GOT3 (cell line): ENCODE data around the gene BCO2.
"Not testable (repeated sequence)": the region's sequence is repeated elsewhere in the genome, so short reads cannot be mapped to it uniquely, and the experiment has no call there.

Experiments used
- DNase-seq: peaks from one replicate; lab custom pipeline; 2025; ENCODE audit warnings: mixed read lengths; lab: John Stamatoyannopoulos, UW

BCO2 gene

GRCh38 chr11:112174789-112175598 is at the start of gene BCO2:
TSS of gene BCO2 (plus strand) at chr11:112175512. CDS start at chr11:112175602, 90 bp downstream.
- DNase-seq: no peak

GRCh38 chr11:112127056-112127455 is 48.3 kb upstream of the BCO2 start:
- no peak for DNase-seq

GRCh38 chr11:112128483-112129121 is 46.7 kb upstream of the BCO2 start:
- no peak for DNase-seq

- DNase-seq: no peak
These were observed 45.7 kb upstream of the BCO2 start for GRCh38 chr11:112129656-112130055.

- DNase-seq: no peak
These were observed 42.6 kb upstream of the BCO2 start for GRCh38 chr11:112132737-112133136.

GRCh38 chr11:112134473-112134872 is 40.8 kb upstream of the BCO2 start:
- DNase-seq: no peak

- DNase-seq: no peak
These were observed 31.7 kb upstream of the BCO2 start for GRCh38 chr11:112143597-112143996.

GRCh38 chr11:112150517-112150916 is 24.8 kb upstream of the BCO2 start:
- DNase-seq: no peak

- DNase-seq: no peak
These were observed 19.0 kb upstream of the BCO2 start for GRCh38 chr11:112156153-112156955.

- DNase-seq: no peak
These were observed 18.2 kb upstream of the BCO2 start for GRCh38 chr11:112156956-112157766.

- no peak for DNase-seq
These were observed 15.9 kb upstream of the BCO2 start for GRCh38 chr11:112159098-112160065.

GRCh38 chr11:112160091-112160848 is 15.0 kb upstream of the BCO2 start:
- no peak for DNase-seq

- DNase-seq: no peak
These were observed 14.3 kb upstream of the BCO2 start for GRCh38 chr11:112161012-112161411.

GRCh38 chr11:112162200-112162599 is 13.1 kb upstream of the BCO2 start:
- DNase-seq: not testable (repeated sequence)

GRCh38 chr11:112162761-112163546 is 12.4 kb upstream of the BCO2 start:
- DNase-seq: no peak

GRCh38 chr11:112163875-112164685 is 11.2 kb upstream of the BCO2 start, which contains the start of gene IL18:
TSS of gene IL18 (minus strand) at chr11:112164094. CDS start at chr11:112155053, 9,041 bp downstream.
- DNase-seq: no peak

GRCh38 chr11:112165049-112165448 is 10.3 kb upstream of the BCO2 start:
- DNase-seq: no peak

GRCh38 chr11:112166562-112166961 is 8.8 kb upstream of the BCO2 start:
- DNase-seq: no peak
